ENCODE measurements around the gene KMT5B. TPM values are rescaled to one million over a fixed set of nuclear protein-coding genes. Genes with fewer than 3 reads are reported as not detected.

The KMT5B gene
- total and polyA plus RNA-seq, 2 experiments from 2014 or later: 26.4 to 31.0 TPM

- Histone ChIP-seq H3F3A (replicated peaks; ENCODE audit: low read depth) (no peaks in the 10 kb centered on the region), H3K4me2 (no peak overlapping the region), H3K27me3 (ENCODE audit: insufficient read depth) (no peaks in the 10 kb centered on the region), H4K20me1 (replicated peaks; ENCODE audit: insufficient read depth) (no peaks in the 10 kb centered on the region), H3K4me3 (no peak overlapping the region), H3K9me2 (ENCODE audit: insufficient read depth) (no peaks in the 10 kb centered on the region), H3K36me3 (ENCODE audit: insufficient read depth) (no peaks in the 10 kb centered on the region), H3K27ac (ENCODE audit: low read depth) (no peak overlapping the region), H3K4me1 (ENCODE audit: insufficient read depth) (no peaks in the 10 kb centered on the region), H2AFZ (no peak overlapping the region), H3K79me2 (replicated peaks; ENCODE audit: insufficient read depth) (no peaks in the 10 kb centered on the region)
- no peak for DNase-seq (ENCODE audit: low spot score)
- Mint-ChIP-seq H3K4me1 (no peaks in the 10 kb centered on the region), H3K4me3 (no peak overlapping the region), H3K9me3 (peaks cover 12% of the 10 kb centered on the region), H3K36me3 (ENCODE audit: low read depth) (peaks cover 2% of the 10 kb centered on the region; the same call in 1 of the 3 replicates), H3K27ac (no peak overlapping the region), H3K27me3 (ENCODE audit: insufficient read depth, low read depth, poor library complexity) (no peaks in the 10 kb centered on the region)
- TF ChIP-seq JUNB (IDR thresholded peaks at IDR 0.05; ENCODE audit: unreplicated experiment): no peak
- TF ChIP-seq ZNF331 (CRISPR knock-in tag; IDR thresholded peaks at IDR 0.05; ENCODE audit: low read depth): no peak
- TF ChIP-seq CTCF (conservative IDR thresholded peaks at IDR 0.05; ENCODE audit: low read depth in 2 of 2): no peak
- TF ChIP-seq ZNF462 (CRISPR knock-in tag; IDR thresholded peaks at IDR 0.05): no peak
- TF ChIP-seq ZNF114 (CRISPR knock-in tag; IDR thresholded peaks at IDR 0.05): no peak
- TF ChIP-seq EZH2 (IDR thresholded peaks at IDR 0.05; ENCODE audit: low read depth, unreplicated experiment): no peak
- no peak for TF ChIP-seq STAT1 (IDR thresholded peaks at IDR 0.05; ENCODE audit: unreplicated experiment)
- TF ChIP-seq POLR2AphosphoS5 (IDR thresholded peaks at IDR 0.05; ENCODE audit: low read depth): no peak
- no peak for TF ChIP-seq CREB1 (CRISPR knock-in tag; IDR thresholded peaks at IDR 0.05; ENCODE audit: low read depth)
- no peak for TF ChIP-seq REST (IDR thresholded peaks at IDR 0.05; ENCODE audit: unreplicated experiment)
- TF ChIP-seq ETS1 (IDR thresholded peaks at IDR 0.05): no peak
- no peak for ATAC-seq
These were observed 18.5 kb upstream of the KMT5B start for GRCh38 chr11:68231621-68232020.
